CD4-positive, alpha-beta T cell treated with Interleukin-2 at 100 ng/mL for 4 hours (primary cell): ENCODE results near the gene CTTNBP2.

ENCODE experiments used
- DNase-seq: peaks from one replicate; pipeline ENCODE4 v3.0.0-alpha.2; 2020; ENCODE audit warnings: low spot score

Gene CTTNBP2

DNA sequence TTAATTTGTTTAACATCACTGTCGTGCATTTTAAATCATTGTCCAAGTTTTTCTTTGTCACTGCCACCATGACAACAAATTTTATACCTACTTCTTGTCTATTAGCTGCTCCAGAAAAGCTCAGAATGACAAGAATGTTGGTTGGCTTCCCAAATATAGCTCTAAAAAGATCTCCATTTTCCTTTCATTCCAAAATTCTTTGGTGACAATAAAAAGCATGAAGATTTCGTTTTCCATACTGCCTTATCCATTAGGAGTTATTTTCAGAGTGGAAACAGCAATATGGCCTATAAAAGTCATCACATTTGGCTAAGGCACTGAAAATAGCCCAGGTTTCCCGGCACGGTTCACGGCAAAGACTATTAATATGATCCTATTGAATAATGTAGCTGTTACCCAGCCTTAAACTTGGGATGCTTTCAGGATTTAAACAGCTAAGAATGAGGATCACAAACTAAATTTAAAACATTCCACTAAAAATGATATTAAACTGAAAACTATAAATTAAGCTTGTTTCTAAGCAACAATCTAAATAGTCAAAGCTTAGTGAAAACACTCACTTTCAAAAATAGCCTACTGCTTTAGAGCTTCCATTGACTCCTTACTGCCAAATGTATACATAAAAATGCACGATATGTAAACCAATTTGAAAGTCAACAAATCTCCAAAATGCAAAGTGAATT is 2.7 kb downstream of the CTTNBP2 start:
- no peak for DNase-seq

GRCh38 chr7:117869374-117869773 is 3.9 kb downstream of the CTTNBP2 start:
- DNase-seq = no peak

DNA sequence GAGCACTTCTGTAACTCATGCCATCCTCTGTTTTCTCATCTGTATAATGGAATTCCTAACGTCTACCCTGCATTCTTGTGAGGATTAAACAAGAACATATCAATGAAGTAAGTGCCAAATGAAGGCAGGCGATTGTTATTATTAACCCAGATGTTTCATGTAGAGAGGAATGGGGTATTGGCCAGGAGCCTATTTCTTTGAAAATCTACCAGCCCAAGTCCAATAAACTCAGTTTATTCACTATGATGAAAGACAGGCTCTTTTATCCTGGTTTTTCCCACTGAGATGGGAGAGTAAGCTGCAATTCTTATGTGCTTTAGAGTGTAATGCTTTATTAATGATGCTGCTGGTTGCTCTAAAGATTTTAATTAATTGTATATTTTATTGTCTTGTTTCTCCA is 9.6 kb downstream of the CTTNBP2 start:
- no peak for DNase-seq

- no peak for DNase-seq
These were observed 10.9 kb downstream of the CTTNBP2 start for GRCh38 chr7:117862378-117862777.

GRCh38 chr7:117859246-117859812 is 13.9 kb downstream of the CTTNBP2 start:
- DNase-seq = no peak

DNA sequence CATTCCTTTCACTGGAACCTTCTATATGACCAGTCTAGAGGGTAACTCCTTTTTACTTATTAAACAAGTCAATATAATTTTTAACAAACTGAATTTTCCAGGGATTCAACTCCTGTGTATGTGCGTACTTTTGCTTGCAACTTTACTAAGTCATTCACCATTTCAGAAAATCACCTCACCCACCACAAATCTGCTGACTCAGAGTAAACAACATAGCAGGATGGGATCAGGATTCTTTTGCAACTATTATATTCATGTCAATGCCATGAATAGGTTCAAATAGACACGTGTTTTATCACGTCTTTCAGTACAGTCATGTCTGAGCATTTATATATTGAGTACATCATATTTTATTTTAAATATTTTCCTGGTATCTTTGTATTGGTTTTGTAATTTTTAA is 14.5 kb downstream of the CTTNBP2 start:
- DNase-seq = no peak

GRCh38 chr7:117857718-117858117 is 15.5 kb downstream of the CTTNBP2 start:
- DNase-seq = no peak

- no peak for DNase-seq
These were observed 17.0 kb downstream of the CTTNBP2 start for GRCh38 chr7:117856196-117856595.

- no peak for DNase-seq
These were observed 19.1 kb downstream of the CTTNBP2 start for GRCh38 chr7:117854186-117854585.

DNA sequence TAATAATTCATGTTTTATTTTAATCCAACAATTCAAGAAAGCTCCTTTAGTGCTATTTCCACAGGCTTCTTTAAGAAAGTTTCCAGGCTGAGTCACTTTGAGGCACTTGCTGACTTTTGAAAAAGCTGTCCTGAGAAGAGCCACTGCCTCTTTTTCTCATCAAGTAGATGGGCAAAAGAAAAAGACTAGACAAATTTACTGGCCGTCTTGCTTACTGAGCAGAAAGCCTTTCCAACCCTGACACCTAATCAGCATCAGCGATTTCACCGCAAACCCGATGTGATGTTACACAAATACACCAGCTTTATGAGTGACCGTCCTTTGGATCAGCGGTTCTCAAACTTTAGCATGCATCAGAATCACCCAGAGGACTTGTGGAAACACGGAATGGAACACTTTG is 24.3 kb downstream of the CTTNBP2 start:
- no peak for DNase-seq

DNA sequence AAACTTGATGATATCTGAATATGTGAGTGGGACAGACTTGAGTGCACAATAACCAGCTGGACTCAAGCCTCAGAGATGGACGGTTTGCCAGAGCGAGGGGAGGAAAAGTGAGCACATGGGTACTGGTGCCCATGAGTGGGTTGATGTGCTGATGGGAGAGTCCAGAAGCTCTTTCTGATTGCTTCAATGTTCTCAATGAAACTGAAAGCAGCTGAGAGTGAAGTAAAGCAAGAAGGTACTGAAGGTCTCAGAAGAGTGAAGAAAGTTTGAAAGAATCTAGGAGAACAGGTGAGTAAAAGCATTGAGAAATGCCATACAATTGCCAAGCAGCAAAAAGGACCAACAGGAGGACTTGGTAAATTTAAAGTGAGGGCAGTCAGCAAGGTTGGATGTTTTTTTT is 28.6 kb downstream of the CTTNBP2 start:
- DNase-seq = no peak

DNA sequence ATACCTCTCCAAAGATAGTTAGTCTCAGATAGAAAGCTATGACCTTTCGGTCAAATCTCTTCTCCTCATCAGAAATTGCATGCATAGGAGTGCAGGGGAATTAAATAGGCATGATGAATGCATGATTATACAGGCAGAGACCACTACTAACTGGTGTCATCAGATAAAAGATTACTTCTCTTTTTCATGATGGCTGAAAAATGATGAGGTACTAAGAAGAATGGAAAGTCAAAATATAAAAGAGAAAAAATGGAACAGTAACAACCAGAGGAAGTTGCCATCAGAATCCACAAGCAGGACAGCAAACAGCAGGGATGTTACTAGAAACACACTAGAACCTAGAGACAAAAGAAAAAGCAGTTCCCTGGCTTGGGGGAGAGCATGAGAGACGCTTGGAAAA is 31.6 kb downstream of the CTTNBP2 start:
- DNase-seq = no peak

DNA sequence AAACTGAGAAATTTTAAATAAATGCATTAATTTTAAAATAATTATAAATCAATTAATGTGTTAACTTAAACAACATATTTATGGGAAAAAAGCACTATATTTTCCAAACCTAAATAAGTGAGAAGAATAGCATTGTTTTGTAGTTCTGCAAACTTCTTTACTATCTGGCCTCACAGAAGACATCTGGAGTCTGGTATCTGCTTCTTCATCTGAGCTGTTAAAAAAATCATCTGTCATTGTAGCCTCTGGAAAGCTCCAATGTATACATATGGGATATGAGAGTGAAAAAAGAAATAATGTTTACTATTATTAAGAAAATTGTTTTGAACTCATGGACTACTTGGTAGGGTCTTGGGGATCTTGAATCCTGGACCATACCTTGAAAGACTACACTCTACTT is 32.2 kb downstream of the CTTNBP2 start:
- no peak for DNase-seq

GRCh38 chr7:117839507-117839906 is 33.7 kb downstream of the CTTNBP2 start:
- DNase-seq = no peak

- no peak for DNase-seq
These were observed 35.4 kb downstream of the CTTNBP2 start for GRCh38 chr7:117837841-117838240.

- no peak for DNase-seq
These were observed 38.1 kb downstream of the CTTNBP2 start for GRCh38 chr7:117835016-117835664.

DNA sequence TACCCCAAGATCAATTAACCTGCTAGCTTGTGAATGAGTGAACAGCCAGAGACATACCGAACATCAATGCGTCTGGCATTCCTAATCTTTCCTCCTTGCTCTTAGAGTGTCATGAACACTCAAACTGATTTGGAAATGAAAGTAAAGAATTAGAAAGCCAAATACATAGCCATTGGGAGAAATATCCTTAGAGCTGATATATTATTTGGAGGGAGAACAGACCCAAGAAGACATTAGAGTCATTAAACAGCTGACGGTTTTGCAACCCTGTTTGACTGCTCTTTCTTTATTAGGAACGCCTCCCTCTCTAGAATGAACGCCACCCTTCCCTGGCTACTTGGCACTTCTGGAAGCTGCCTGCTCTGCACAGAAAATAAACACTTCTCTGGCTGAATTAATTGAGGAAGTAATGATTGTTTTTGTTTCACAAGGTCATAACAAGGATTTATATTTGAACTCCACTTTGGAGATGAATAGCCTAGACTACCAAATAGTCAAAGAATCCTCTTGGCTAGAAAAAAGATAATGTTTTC is 42.8 kb downstream of the CTTNBP2 start:
- no peak for DNase-seq

- DNase-seq = no peak
These were observed 43.7 kb downstream of the CTTNBP2 start for GRCh38 chr7:117829450-117830117.

DNA sequence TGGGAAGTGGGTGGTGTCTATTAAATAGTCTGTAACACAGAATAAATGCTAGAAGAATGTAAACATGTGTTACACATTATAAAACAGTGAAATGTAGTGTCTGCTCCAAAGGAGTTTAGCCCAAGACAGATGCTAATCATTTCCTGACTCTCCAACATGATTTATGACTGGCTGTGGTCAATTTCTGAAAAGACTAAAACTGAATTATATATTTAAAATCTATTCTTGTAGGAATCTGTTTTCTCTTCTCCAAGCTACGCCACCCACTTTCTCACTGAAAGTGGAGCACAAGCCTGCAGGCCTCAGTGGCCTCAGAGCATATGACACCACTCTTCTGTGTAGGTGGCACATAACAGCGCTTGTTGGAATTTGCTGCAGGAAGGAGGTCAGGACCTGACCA is 44.4 kb downstream of the CTTNBP2 start:
- no peak for DNase-seq

DNA sequence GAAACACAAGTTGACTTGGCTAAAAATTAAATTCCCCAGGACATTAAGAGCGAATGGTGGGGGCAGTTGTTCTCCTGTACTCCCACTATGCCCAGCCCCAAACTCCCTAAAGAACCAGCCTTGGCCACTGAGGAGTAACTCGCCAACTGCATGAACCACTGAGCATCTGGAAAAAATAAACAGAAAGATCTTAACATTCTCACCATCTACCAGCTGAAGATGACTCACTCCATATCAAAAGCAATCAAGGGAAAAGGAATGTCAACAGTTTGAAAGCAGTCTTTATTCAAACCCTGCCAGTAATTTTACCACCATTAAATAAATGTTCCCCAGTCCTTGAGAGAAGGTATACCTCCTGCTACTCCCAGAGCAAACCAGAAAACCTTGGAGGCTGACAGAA is 45.4 kb downstream of the CTTNBP2 start:
- no peak for DNase-seq

DNA sequence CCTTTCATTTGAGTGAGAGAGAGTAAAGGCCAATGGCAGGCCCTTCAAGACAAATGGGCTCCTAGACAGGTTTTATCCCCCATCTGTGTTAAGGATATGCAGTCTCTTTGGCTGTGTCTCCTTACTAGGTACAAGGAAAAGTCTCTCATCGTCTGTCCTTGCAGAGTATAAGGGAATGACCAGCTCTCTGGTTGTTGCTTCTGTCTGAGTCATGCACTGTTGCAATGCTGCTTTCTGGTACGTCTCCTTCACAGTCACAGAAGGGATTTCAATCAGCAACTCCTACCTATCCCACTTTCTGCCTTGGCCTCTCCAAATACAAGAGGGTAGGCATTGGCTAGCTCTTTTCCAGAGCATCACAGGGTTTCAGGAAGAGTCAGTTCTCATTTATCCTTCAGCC is 48.1 kb downstream of the CTTNBP2 start:
- DNase-seq = no peak

DNA sequence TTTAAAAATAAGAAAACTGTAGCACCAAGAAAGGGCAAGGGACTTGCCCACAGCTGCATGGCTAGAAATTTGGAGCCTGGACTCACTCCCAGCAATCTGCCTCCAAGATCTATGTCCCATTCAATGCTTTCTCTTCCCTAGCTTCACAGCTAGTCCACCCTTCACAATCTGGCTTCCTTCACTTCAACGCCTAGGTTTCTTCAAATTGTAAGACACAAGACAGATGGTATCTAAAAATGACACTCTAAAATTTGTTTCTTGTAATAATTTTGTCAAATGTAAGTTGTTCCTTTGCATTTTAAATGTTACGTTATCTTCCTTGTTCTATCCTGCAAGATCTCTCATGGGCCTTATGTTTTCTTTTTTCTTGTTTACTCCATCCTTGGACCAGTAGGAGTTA is 48.6 kb downstream of the CTTNBP2 start:
- DNase-seq = no peak

- DNase-seq = no peak
These were observed 53.7 kb downstream of the CTTNBP2 start for GRCh38 chr7:117819558-117819957.
